Smooth muscle cell (in vitro differentiated cells): ENCODE results near the gene MRPS18B. TPM values are rescaled to one million over a fixed set of nuclear protein-coding genes. Genes with fewer than 3 reads are reported as not detected.
A peak's percentile ranks its signal among the peaks of the same experiment; 100 is the strongest.

Experiments used
- DNase-seq: peaks from one replicate; lab custom pipeline; 2025; ENCODE audit not compliant: unreplicated experiment; lab: John Stamatoyannopoulos, UW
- H2AFZ ChIP-seq: fragments of 200-600 bp; sonication (generic); 2 replicates; pipeline ENCODE4 v1.6.0; 2016; ENCODE audit warnings: antibody characterized with exemption, low read depth, mild to moderate bottlenecking
- H3F3A ChIP-seq: fragments of 200-600 bp; sonication (generic); 2 replicates; pipeline ENCODE4 v1.6.0; 2017; ENCODE audit warnings: antibody characterized with exemption, low read depth
- H3K27ac ChIP-seq: fragments of 200-600 bp; sonication (generic); 2 replicates; pipeline ENCODE4 v1.5.1; 2016; ENCODE audit warnings: low read depth, mild to moderate bottlenecking
- H3K27me3 ChIP-seq: fragments of 200-600 bp; sonication (generic); 2 replicates; pipeline ENCODE4 v1.6.1; 2016; ENCODE audit warnings: low read depth, mild to moderate bottlenecking
- H3K36me3 ChIP-seq: fragments of 200-600 bp; sonication (generic); 2 replicates; pipeline ENCODE4 v1.5.1; 2016; ENCODE audit warnings: low read depth
- H3K4me1 ChIP-seq: fragments of 200-600 bp; sonication (generic); 2 replicates; pipeline ENCODE4 v1.5.1; 2016; ENCODE audit warnings: low read depth
- H3K4me2 ChIP-seq: fragments of 200-600 bp; sonication (generic); 2 replicates; pipeline ENCODE4 v1.6.0; 2016; ENCODE audit warnings: mild to moderate bottlenecking
- H3K4me3 ChIP-seq: fragments of 200-600 bp; sonication (generic); 2 replicates; pipeline ENCODE4 v1.5.1; 2016; ENCODE audit warnings: mild to moderate bottlenecking
- H3K79me2 ChIP-seq: fragments of 200-600 bp; sonication (generic); 2 replicates; pipeline ENCODE4 v1.6.0; 2016; ENCODE audit warnings: low read depth, mild to moderate bottlenecking
- H3K9ac ChIP-seq: fragments of 200-600 bp; sonication (generic); 2 replicates; pipeline ENCODE4 v1.6.0; 2016; ENCODE audit warnings: low read depth
- H3K9me3 ChIP-seq: fragments of 200-600 bp; sonication (generic); replicated peaks from 2 replicates; pipeline ENCODE4 v1.5.1; 2016; ENCODE audit warnings: low read depth
- H4K20me1 ChIP-seq: fragments of 200-600 bp; sonication (generic); 2 replicates; pipeline ENCODE4 v1.6.0; 2016; ENCODE audit warnings: low read depth
- CTCF ChIP-seq: fragments of 200-600 bp; sonication (generic); IDR thresholded peaks from 2 replicates; pipeline ENCODE4 v1.5.1; 2017; ENCODE audit warnings: borderline replicate concordance, mild to moderate bottlenecking, antibody characterized with exemption; ENCODE audit not compliant: insufficient read depth, poor library complexity, severe bottlenecking
- WGBS: methylation state at CpG from one replicate; pipeline ENCODE4 v1.1.7; 2016; ENCODE audit warnings: low lambda C conversion rate; 5-methylcytosine and 5-hydroxymethylcytosine counted together
- polyA plus RNA-seq: library from polyadenylated mRNA; unstranded; fragments of >200 nt; fragmentation: Nextera tagmentation; extraction: Ambion mirVana; gene quantifications from 2 replicates; pipeline ENCODE4 v1.2.1, GENCODE V29; 2016
- total RNA-seq: library from RNA; depleted of rRNA; stranded (reverse); fragments of >200 nt; gene quantifications from 2 replicates; pipeline ENCODE4 v1.2.3, GENCODE V29; 2014

Gene MRPS18B
- total and polyA plus RNA-seq, 2 experiments from 2014 or later: 53.2 to 70.0 TPM

GRCh38 chr6:30598912-30599624, 18.6 kb upstream of the MRPS18B start:
- Histone ChIP-seq H4K20me1 (peaks cover 47% of the 10 kb centered on the region), H3K4me1 (no peaks in the 10 kb centered on the region), H3K36me3 (peaks cover 18% of the 10 kb centered on the region), H3F3A (peaks cover 43% of the 10 kb centered on the region), H3K9me3 (no peaks in the 10 kb centered on the region), H3K27ac (peak overlapping the region; percentile 7), H3K9ac (no peak overlapping the region), H3K4me3 (no peak overlapping the region), H2AFZ (no peak overlapping the region), H3K4me2 (no peak overlapping the region), H3K27me3 (no peaks in the 10 kb centered on the region), H3K79me2 (no peaks in the 10 kb centered on the region)
- WGBS: 94% methylated on average over 12 of the region's 12 CpGs
- DNase-seq: no peak
- TF ChIP-seq CTCF: no peak

GRCh38 chr6:30599625-30600324, 17.9 kb upstream of the MRPS18B start:
- Histone ChIP-seq H3K9me3 (no peaks in the 10 kb centered on the region), H3K36me3 (peaks cover 22% of the 10 kb centered on the region), H4K20me1 (peaks cover 54% of the 10 kb centered on the region), H3K4me2 (no peak overlapping the region), H3K27me3 (no peaks in the 10 kb centered on the region), H2AFZ (no peak overlapping the region), H3K9ac (no peak overlapping the region), H3K4me3 (no peak overlapping the region), H3K27ac (peak overlapping the region; percentile 7), H3F3A (peaks cover 43% of the 10 kb centered on the region), H3K79me2 (no peaks in the 10 kb centered on the region), H3K4me1 (no peaks in the 10 kb centered on the region)
- 92% methylated on average over 13 of the region's 13 CpGs for WGBS
- TF ChIP-seq CTCF: no peak
- no peak for DNase-seq

- no peak overlapping the region for H3K4me2 ChIP-seq
Observed at GRCh38 chr6:30600451-30600961, 17.1 kb upstream of the MRPS18B start.

More at GRCh38 chr6:30600451-30600961, 17.1 kb upstream of the MRPS18B start:
- DNase-seq: no peak
- Histone ChIP-seq H3F3A (peaks cover 41% of the 10 kb centered on the region), H2AFZ (no peak overlapping the region), H3K4me3 (no peak overlapping the region), H3K9me3 (no peaks in the 10 kb centered on the region), H3K36me3 (peaks cover 29% of the 10 kb centered on the region), H3K27ac (no peak overlapping the region), H3K79me2 (no peaks in the 10 kb centered on the region), H3K27me3 (no peaks in the 10 kb centered on the region), H3K4me1 (no peaks in the 10 kb centered on the region), H3K9ac (no peak overlapping the region), H4K20me1 (peaks cover 61% of the 10 kb centered on the region)
- WGBS: over 99% methylated on average over 10 of the region's 10 CpGs
- no peak for TF ChIP-seq CTCF
